ENCODE measurements around the gene CCDC87. TPM values are rescaled to one million over a fixed set of nuclear protein-coding genes. Genes with fewer than 3 reads are reported as not detected.

The CCDC87 gene
- total and polyA plus RNA-seq, 2 of the 8 experiments (the other 6 are each of a cell fraction or from before 2014, with no cell fraction given): 0.32 to 0.99 TPM

DNA sequence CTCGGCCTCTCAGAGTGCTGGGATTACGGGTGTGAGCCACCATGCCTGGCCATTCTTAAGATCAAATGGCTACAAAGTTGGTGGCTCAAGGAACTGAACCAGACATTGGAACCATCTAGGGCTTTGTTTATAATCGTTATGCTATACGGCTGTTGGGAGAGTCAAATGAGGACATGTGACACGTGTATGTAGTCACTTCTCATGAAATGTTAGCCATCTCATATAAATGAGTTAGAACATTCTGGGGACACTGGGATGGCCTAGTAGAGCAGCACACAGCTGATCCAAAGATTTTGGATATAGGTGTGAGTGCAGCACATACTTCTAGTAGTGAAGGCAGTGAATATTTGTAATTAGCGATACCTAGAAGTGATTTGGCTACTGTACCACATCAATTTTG lies 39.0 kb upstream of the CCDC87 start (continued):
- TF ChIP-seq, protein P1, sequence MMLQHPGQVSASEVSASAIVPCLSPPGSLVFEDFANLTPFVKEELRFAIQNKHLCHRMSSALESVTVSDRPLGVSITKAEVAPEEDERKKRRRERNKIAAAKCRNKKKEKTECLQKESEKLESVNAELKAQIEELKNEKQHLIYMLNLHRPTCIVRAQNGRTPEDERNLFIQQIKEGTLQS (IDR thresholded peaks at IDR 0.05; ENCODE audit: insufficient read depth, low read depth, low read length): no peak
- TF ChIP-seq HDAC6 (IDR thresholded peaks at IDR 0.05; ENCODE audit: low read depth, low read length): no peak
- TF ChIP-seq CBX8 (IDR thresholded peaks at IDR 0.05; ENCODE audit: borderline replicate concordance, low read depth, low read length): no peak
